Measurements from ENCODE around the gene PKNOX2.

The PKNOX2 gene

DNA sequence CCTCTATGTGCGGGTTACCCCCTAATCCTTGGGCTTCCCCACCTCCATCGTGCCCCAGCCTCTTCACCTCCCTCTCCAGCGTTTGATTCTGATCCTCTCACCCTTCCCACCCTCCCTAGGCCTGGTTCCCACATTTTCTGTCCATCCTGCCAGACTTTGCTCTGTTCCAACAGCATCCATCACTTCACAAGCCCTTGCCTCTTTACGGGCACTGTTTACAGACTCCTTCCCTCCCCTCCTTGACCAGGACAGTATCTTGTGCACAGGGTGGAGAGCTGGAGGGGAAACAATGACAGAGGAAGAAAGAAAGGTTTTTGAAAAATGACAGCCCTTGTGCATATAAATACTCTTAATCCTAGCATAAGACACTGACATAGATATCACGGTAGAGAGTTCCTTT lies 301.1 kb downstream of the PKNOX2 start:
- no peak for DNase-seq (ENCODE audit: low read depth)

DNA sequence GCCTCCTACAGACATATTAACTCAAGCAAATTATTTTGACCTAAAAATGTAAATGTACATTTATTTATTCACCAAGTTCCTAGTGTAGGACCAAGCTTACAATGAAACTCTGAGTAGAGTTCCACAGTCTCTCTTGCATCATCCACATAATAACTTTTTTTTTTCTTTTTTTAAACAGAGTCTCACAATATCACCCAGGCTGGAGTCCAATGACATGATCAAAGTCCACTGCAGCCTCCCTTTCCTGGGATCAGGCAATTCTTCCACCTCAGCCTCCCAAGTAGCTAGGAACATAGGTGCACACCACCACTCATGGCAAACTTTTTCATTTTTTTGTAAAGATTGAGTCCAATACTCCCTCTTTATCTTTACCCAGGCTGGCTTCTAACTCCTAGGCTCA lies 303.5 kb downstream of the PKNOX2 start:
- no peak overlapping the region for H3K4me3 ChIP-seq (ENCODE audit: low read depth, low read length)
- TF ChIP-seq, protein P1, sequence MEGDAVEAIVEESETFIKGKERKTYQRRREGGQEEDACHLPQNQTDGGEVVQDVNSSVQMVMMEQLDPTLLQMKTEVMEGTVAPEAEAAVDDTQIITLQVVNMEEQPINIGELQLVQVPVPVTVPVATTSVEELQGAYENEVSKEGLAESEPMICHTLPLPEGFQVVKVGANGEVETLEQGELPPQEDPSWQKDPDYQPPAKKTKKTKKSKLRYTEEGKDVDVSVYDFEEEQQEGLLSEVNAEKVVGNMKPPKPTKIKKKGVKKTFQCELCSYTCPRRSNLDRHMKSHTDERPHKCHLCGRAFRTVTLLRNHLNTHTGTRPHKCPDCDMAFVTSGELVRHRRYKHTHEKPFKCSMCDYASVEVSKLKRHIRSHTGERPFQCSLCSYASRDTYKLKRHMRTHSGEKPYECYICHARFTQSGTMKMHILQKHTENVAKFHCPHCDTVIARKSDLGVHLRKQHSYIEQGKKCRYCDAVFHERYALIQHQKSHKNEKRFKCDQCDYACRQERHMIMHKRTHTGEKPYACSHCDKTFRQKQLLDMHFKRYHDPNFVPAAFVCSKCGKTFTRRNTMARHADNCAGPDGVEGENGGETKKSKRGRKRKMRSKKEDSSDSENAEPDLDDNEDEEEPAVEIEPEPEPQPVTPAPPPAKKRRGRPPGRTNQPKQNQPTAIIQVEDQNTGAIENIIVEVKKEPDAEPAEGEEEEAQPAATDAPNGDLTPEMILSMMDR (conservative IDR thresholded peaks at IDR 0.05; ENCODE audit: low read depth, low read length): no peak
- no peak for DNase-seq (ENCODE audit: low read depth)

More for the DNA sequence above, 301.1 kb downstream of the PKNOX2 start:
- TF ChIP-seq, protein P1 (conservative IDR thresholded peaks at IDR 0.05; ENCODE audit: low read depth, low read length): no peak
- no peak overlapping the region for H3K4me3 ChIP-seq (ENCODE audit: low read depth, low read length)

DNA sequence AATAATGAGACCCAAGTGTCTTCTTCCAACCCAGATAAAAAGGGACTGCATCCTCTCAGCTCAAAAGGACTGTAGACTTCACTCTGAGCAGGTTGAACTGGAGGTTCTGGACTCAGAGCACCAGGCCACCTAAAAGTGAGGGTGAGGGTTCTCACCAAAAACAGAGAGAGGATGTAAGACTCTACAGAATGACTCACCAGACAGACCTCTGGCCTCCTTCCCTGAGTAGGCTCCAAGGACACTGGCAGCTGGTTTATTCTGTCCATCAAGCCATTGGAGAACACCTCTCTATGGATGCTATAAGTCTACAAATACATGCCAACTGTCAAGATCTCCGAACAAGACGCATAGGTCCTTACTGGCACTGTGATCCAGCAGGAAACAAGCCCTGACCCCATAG lies 304.3 kb downstream of the PKNOX2 start:
- TF ChIP-seq, protein P1 (conservative IDR thresholded peaks at IDR 0.05; ENCODE audit: low read depth, low read length): no peak
- DNase-seq (ENCODE audit: low read depth): no peak
- H3K4me3 ChIP-seq (ENCODE audit: low read depth, low read length): no peak overlapping the region

DNA sequence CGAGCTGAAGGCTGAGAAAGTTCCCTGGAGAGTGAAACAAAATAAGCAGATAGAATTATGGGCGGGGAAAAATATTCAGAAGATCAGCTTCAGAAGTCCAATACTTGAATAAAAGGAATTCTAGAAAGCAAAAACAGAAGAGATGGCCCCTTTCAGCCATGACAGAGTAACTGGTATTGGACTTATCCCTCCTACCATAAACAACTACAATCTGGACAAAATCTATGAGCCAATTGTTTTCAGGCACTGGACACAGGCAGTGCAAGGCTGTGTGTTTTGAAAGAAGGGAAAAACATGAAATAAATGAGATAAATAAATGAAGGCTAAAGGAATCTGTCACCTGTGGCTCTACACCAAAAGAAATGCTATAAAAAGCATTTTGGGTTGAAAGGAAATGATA lies 305.8 kb downstream of the PKNOX2 start:
- TF ChIP-seq, protein P1 (conservative IDR thresholded peaks at IDR 0.05; ENCODE audit: low read depth, low read length): no peak
- no peak overlapping the region for H3K4me3 ChIP-seq (ENCODE audit: low read depth, low read length)
- no peak for DNase-seq (ENCODE audit: low read depth)

DNA sequence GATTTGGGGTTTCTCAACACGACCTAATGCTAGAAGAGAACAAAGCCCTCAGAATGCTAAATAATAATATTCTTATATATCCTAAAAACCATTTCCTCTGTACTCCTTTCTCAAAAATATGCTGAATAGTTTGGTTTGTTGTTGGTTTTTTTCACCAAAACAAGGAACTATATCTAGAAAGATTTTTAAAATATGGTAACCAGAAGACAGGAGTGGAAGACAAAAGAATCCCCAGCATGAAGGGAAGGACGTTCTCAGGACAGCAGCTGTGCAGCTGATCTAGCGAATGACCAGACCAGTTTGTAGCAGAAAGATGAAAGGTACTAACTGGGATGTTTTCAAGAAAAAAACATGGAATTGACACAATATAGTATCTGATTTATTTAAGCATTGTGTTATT lies 312.2 kb downstream of the PKNOX2 start:
- DNase-seq (ENCODE audit: low read depth): no peak
- no peak overlapping the region for H3K4me3 ChIP-seq (ENCODE audit: low read depth, low read length)
- TF ChIP-seq, protein P1 (conservative IDR thresholded peaks at IDR 0.05; ENCODE audit: low read depth, low read length): no peak

DNA sequence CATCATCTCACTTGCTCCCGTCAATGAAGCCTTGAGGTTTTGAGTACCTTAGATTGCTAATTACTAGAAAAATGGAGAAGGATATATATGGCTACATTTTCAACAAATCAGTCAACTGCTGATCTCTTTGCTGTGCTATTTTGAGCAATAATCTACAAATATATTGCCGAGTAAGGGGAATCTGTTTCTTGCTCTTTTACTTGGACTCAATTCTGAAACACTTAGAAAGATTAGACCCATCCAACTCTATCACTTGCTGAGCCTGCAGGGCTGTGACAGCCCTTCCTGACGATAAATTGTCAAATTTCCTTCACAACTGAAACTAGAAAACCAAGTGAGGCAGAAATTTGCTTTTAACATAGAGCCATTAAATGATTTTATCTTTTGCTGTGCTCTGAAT lies 314.6 kb downstream of the PKNOX2 start:
- no peak for DNase-seq (ENCODE audit: low read depth)
- TF ChIP-seq, protein P1 (conservative IDR thresholded peaks at IDR 0.05; ENCODE audit: low read depth, low read length): no peak
- H3K4me3 ChIP-seq (ENCODE audit: low read depth, low read length): no peak overlapping the region

DNA sequence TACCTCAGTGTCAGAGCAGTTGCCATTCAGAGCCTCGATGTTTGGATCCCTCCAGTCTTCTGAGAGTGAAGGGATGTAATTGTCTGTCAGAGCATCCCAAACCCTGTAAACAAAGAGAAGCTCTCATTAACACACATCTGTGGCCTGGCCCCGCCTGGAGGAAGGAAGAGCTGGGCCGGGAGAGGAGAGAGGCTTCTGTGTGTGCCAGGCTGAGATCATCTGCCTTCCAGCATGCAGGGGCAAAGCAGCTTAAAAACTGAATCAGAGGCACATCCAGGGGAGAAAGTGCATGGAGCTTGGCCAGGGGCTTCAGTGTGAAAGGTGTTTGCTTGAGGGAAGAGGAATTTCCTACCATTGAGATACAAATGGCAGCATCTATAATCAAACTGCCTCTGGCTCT lies 317.0 kb downstream of the PKNOX2 start:
- H3K4me3 ChIP-seq (ENCODE audit: low read depth, low read length): no peak overlapping the region
- TF ChIP-seq, protein P1 (conservative IDR thresholded peaks at IDR 0.05; ENCODE audit: low read depth, low read length): no peak
- DNase-seq (ENCODE audit: low read depth): no peak
